K562 (cell line): ENCODE results near the gene COQ8B. TPM values are rescaled to one million over a fixed set of nuclear protein-coding genes. Genes with fewer than 3 reads are reported as not detected.

Source experiments
- ARHGAP35 ChIP-seq: fragments of 450-650 bp; IDR thresholded peaks from 2 replicates; pipeline ENCODE4 v1.6.1; 2018; ENCODE audit not compliant: partially characterized antibody
- ATF1 ChIP-seq, 2 experiments: fragments of 450-650 bp in 1 of 2; IDR thresholded peaks; 2 replicates each; pipeline ENCODE4 v1.6.1; 2016; ENCODE audit warnings: missing compliant biosample characterization in 1 of 2, missing genetic modification characterization in 1 of 2
- BRD4 ChIP-seq: fragments of 200-600 bp; sonication (generic); IDR thresholded peaks from 2 replicates; pipeline ENCODE4 v1.6.1; 2017; ENCODE audit warnings: inconsistent platforms
- DNMT1 ChIP-seq: fragments of 450-650 bp; IDR thresholded peaks from 2 replicates; pipeline ENCODE4 v1.6.1; 2016; ENCODE audit warnings: antibody characterized with exemption, mild to moderate bottlenecking
- NEUROD1 ChIP-seq: fragments of 150-350 bp; IDR thresholded peaks from 2 replicates; pipeline ENCODE4 v1.6.1; 2014; ENCODE audit warnings: borderline replicate concordance, low read length, low read depth; ENCODE audit not compliant: partially characterized antibody
- NR2C1 ChIP-seq, 2 experiments: fragments of 450-650 bp; IDR thresholded peaks; 2 replicates each; pipeline ENCODE4 v1.6.1; 2017; ENCODE audit warnings: mild to moderate bottlenecking in 2 of 2, antibody characterized with exemption in 1 of 2, inconsistent platforms in 1 of 2, missing compliant biosample characterization in 1 of 2, missing genetic modification characterization in 1 of 2
- PCBP1 ChIP-seq: fragments of 200-400 bp; formaldehyde crosslinking; IDR thresholded peaks from 2 replicates; pipeline ENCODE4 v1.6.1; 2018; ENCODE audit warnings: mild to moderate bottlenecking, low read depth, low read length; ENCODE audit not compliant: poor library complexity, severe bottlenecking
- RBM39 ChIP-seq: fragments of 200-400 bp; formaldehyde crosslinking; optimal IDR thresholded peaks from 2 replicates; pipeline ENCODE3; 2018; ENCODE audit warnings: low read depth, low read length
- SNIP1 ChIP-seq: fragments of 450-650 bp; IDR thresholded peaks from 2 replicates; pipeline ENCODE4 v1.7.1; 2017; ENCODE audit warnings: low read depth, mild to moderate bottlenecking
- polyA plus RNA-seq, 8 experiments: library from polyadenylated mRNA; depleted of rRNA in 4 of 8; stranded (reverse) in 5 of 8; unstranded in 3 of 8; fragments of >200 nt; fragmentation: Nextera tagmentation in 2 of 8; fragmentation: Illumina TruSeq in 1 of 8; extraction: Ambion mirVana in 2 of 8; extraction: Trizol in 1 of 8; gene quantifications; 2 replicates each; pipeline versions ENCODE4 v1.2.1 to v1.2.3, GENCODE V29; 2011 to 2014; ENCODE audit warnings: inconsistent platforms in 1 of 8, missing spikeins in 1 of 8
- total RNA-seq, 7 experiments: library from RNA; depleted of rRNA in 6 of 7; stranded (reverse); fragments of >200 nt in 6 of 7; fragmentation: Illumina TruSeq in 2 of 7; extraction: Trizol in 2 of 7; gene quantifications; 2 replicates each; pipeline versions ENCODE4 v1.2.1 to v1.2.3, GENCODE V29; 2011 to 2021; ENCODE audit warnings: low replicate concordance in 1 of 7
- TF ChIP-seq, protein P1 (sequence below): fragments of 450-650 bp; IDR thresholded peaks from 2 replicates; pipeline ENCODE4 v1.6.1; 2016; ENCODE audit warnings: mild to moderate bottlenecking, moderate library complexity
- TF ChIP-seq, protein P2 (sequence below): fragments of 250-450 bp; sonication (Bioruptor Pico); IDR thresholded peaks from 2 replicates; pipeline ENCODE4 v1.9.0; 2021; ENCODE audit warnings: mild to moderate bottlenecking, inconsistent platforms
- TF ChIP-seq, protein P3 (sequence below): sonication (generic); formaldehyde crosslinking; IDR thresholded peaks from 2 replicates; pipeline ENCODE4 v1.8.0; 2022; ENCODE audit warnings: mild to moderate bottlenecking, missing genetic modification reagents

Gene COQ8B
- total and polyA plus RNA-seq, 9 of the 15 experiments (the other 6 are each of a cell fraction or from before 2014, with no cell fraction given) = 0.41 to 32.3 (median 12.9) TPM

DNA sequence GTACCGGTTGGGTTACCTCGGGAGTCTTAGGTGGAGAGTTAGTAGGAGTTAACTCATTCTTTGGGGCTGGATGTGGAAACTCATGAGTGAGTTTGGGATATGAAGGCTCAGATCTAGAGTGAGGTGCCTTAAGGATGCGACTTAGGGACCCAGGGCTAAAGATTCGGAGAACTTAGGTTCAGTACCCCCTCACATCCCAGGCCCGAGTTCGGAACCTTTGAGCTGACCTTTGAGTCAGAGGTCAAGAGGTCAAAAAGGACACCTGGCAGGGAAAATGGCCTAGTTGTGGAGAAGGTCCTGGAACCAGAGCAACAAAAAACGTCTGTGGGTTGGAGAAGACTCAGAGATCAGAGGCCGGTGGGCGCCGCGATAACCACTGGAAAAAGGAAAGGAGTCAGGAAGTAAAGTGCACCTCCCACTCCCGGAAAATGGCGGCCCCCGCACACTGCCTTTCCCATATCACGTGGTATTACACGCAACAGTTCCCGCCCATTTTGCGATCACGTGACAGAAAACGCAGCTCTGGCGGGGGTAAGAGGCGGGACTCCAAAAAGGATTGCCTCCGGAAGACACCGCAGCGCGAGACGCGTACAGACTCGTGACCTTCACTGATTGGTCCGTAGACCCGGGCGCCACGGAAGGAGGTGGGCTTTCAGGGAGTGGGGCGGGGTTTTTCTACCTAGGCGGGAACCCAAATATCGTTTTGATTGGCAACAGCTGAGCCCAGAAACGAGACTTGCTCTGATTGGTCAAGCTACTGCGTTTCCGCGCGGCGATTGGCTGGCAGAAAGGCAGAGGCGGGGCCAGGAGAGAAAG is 33.6 kb upstream of the COQ8B start, which contains the start of gene ACTMAP (continued):
- TF ChIP-seq, protein P1, sequence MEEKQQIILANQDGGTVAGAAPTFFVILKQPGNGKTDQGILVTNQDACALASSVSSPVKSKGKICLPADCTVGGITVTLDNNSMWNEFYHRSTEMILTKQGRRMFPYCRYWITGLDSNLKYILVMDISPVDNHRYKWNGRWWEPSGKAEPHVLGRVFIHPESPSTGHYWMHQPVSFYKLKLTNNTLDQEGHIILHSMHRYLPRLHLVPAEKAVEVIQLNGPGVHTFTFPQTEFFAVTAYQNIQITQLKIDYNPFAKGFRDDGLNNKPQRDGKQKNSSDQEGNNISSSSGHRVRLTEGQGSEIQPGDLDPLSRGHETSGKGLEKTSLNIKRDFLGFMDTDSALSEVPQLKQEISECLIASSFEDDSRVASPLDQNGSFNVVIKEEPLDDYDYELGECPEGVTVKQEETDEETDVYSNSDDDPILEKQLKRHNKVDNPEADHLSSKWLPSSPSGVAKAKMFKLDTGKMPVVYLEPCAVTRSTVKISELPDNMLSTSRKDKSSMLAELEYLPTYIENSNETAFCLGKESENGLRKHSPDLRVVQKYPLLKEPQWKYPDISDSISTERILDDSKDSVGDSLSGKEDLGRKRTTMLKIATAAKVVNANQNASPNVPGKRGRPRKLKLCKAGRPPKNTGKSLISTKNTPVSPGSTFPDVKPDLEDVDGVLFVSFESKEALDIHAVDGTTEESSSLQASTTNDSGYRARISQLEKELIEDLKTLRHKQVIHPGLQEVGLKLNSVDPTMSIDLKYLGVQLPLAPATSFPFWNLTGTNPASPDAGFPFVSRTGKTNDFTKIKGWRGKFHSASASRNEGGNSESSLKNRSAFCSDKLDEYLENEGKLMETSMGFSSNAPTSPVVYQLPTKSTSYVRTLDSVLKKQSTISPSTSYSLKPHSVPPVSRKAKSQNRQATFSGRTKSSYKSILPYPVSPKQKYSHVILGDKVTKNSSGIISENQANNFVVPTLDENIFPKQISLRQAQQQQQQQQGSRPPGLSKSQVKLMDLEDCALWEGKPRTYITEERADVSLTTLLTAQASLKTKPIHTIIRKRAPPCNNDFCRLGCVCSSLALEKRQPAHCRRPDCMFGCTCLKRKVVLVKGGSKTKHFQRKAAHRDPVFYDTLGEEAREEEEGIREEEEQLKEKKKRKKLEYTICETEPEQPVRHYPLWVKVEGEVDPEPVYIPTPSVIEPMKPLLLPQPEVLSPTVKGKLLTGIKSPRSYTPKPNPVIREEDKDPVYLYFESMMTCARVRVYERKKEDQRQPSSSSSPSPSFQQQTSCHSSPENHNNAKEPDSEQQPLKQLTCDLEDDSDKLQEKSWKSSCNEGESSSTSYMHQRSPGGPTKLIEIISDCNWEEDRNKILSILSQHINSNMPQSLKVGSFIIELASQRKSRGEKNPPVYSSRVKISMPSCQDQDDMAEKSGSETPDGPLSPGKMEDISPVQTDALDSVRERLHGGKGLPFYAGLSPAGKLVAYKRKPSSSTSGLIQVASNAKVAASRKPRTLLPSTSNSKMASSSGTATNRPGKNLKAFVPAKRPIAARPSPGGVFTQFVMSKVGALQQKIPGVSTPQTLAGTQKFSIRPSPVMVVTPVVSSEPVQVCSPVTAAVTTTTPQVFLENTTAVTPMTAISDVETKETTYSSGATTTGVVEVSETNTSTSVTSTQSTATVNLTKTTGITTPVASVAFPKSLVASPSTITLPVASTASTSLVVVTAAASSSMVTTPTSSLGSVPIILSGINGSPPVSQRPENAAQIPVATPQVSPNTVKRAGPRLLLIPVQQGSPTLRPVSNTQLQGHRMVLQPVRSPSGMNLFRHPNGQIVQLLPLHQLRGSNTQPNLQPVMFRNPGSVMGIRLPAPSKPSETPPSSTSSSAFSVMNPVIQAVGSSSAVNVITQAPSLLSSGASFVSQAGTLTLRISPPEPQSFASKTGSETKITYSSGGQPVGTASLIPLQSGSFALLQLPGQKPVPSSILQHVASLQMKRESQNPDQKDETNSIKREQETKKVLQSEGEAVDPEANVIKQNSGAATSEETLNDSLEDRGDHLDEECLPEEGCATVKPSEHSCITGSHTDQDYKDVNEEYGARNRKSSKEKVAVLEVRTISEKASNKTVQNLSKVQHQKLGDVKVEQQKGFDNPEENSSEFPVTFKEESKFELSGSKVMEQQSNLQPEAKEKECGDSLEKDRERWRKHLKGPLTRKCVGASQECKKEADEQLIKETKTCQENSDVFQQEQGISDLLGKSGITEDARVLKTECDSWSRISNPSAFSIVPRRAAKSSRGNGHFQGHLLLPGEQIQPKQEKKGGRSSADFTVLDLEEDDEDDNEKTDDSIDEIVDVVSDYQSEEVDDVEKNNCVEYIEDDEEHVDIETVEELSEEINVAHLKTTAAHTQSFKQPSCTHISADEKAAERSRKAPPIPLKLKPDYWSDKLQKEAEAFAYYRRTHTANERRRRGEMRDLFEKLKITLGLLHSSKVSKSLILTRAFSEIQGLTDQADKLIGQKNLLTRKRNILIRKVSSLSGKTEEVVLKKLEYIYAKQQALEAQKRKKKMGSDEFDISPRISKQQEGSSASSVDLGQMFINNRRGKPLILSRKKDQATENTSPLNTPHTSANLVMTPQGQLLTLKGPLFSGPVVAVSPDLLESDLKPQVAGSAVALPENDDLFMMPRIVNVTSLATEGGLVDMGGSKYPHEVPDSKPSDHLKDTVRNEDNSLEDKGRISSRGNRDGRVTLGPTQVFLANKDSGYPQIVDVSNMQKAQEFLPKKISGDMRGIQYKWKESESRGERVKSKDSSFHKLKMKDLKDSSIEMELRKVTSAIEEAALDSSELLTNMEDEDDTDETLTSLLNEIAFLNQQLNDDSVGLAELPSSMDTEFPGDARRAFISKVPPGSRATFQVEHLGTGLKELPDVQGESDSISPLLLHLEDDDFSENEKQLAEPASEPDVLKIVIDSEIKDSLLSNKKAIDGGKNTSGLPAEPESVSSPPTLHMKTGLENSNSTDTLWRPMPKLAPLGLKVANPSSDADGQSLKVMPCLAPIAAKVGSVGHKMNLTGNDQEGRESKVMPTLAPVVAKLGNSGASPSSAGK = peak; percentile 96
- TF ChIP-seq, protein P2, sequence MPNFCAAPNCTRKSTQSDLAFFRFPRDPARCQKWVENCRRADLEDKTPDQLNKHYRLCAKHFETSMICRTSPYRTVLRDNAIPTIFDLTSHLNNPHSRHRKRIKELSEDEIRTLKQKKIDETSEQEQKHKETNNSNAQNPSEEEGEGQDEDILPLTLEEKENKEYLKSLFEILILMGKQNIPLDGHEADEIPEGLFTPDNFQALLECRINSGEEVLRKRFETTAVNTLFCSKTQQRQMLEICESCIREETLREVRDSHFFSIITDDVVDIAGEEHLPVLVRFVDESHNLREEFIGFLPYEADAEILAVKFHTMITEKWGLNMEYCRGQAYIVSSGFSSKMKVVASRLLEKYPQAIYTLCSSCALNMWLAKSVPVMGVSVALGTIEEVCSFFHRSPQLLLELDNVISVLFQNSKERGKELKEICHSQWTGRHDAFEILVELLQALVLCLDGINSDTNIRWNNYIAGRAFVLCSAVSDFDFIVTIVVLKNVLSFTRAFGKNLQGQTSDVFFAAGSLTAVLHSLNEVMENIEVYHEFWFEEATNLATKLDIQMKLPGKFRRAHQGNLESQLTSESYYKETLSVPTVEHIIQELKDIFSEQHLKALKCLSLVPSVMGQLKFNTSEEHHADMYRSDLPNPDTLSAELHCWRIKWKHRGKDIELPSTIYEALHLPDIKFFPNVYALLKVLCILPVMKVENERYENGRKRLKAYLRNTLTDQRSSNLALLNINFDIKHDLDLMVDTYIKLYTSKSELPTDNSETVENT (CRISPR knock-in tag) = no peak
- TF ChIP-seq NR2C1 (IDR thresholded peaks at IDR 0.05) = peak; percentile 96
- peak; percentile 97 for TF ChIP-seq NR2C1 (tag; IDR thresholded peaks at IDR 0.05)
- no peak for TF ChIP-seq ATF1 (CRISPR knock-in tag; IDR thresholded peaks at IDR 0.05)
- TF ChIP-seq ATF1 (tag; IDR thresholded peaks at IDR 0.05) = peak; percentile 97
- no peak for TF ChIP-seq ARHGAP35
- TF ChIP-seq, protein P3, sequence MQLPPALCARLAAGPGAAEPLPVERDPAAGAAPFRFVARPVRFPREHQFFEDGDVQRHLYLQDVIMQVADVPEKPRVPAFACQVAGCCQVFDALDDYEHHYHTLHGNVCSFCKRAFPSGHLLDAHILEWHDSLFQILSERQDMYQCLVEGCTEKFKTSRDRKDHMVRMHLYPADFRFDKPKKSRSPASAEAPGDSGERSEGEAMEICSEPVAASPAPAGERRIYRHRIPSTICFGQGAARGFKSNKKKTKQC = peak; percentile 67; the same call in 1 of the 2 replicates
- TF ChIP-seq DNMT1 = no peak
- TF ChIP-seq SNIP1 = no peak
- peak; percentile 85 for TF ChIP-seq NEUROD1
- peak; percentile 94 for TF ChIP-seq BRD4
- no peak for TF ChIP-seq RBM39
- TF ChIP-seq PCBP1 = no peak
